ENCODE results near the gene DGLUCY. TPM values are rescaled to one million over a fixed set of nuclear protein-coding genes. Genes with fewer than 3 reads are reported as not detected.
A peak's percentile ranks its signal among the peaks of the same experiment; 100 is the strongest.
"Not testable (repeated sequence)": the region's sequence is repeated elsewhere in the genome, so short reads cannot be mapped to it uniquely, and the experiment has no call there.

DGLUCY gene
- total RNA-seq, 2 experiments from 2014 or later, result 46.3 to 55.2 TPM

DNA sequence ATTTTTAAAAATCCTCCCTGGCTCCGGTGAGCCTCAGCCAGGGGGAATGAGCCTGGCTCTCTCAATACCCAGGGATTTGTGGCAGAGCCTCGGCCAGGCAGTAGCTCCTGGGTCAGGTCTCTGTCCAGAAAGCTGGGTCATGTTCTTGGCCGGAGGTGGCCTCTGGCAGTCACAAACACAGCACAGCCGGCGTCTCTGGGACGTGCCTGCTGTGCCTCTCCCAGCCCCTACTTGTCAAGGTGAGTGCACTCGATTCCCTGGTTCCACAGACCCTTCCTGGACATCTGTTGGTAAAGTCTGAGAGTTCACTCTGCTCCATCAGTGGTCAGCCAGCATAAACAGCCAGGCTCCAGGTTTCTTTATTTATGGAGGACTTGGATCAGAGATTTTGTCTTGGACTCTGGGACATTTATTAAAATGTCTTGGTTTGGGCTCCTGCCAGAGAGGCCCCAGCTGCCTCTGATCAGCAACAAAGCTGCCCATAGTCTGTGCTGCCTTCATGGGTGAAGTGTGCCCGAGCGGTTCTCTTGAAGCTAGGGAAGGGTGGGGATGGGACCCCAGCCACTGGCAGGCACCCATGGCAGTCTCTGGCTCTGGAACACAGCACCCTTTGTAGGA is 56.7 kb downstream of the DGLUCY start:
- ATAC-seq, result no peak
- no peak for DNase-seq
- intact Hi-C loops (cut with DNase I, micrococcal nuclease), result loop anchor here in 1 of 2 experiments (5.0 kb wide), 1 partner anchor 413 kb away; no protein-coding TSS in a partner anchor
- Mint-ChIP-seq H3K4me1 (peaks cover 2% of the 10 kb centered on the region), H3K27ac (peak overlapping the region; percentile 13), H3K9me3 (ENCODE audit: low read depth) (no peaks in the 10 kb centered on the region), H3K4me3 (no peak overlapping the region), H3K27me3 (no peaks in the 10 kb centered on the region), H3K36me3 (ENCODE audit: low read depth) (peaks cover 26% of the 10 kb centered on the region)
- ChIA-PET POLR2A (no interaction called here), CTCF (interaction anchor here (0.7 to 14.9 kb wide), 5 partner anchors 9 to 267 kb away, joined by 3 to 198 read pairs (median 5); no protein-coding TSS in a partner anchor)

DNA sequence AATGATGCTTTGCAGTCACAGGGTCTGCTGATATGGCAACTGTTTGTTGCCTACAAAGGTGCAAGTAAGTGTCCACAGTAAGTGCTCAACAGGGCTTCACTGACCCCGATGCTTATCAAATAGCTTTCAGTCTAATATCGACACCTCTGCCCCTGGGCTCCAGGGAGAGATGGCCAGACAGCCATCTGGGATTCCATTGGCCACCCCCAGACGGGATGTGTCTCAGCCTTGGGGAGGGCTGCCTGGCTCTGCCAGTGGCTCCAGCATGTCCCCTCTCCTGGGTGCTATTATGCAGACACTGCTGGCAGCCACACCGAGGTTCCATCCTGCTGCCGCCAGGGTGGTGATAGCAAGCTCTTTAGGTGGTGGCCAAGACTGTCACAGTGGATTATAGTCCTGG is 57.4 kb downstream of the DGLUCY start:
- no peaks in the 10 kb centered on the region for H3K9me3 Mint-ChIP-seq (ENCODE audit: low read depth)
- ChIA-PET CTCF (interaction anchor here (1.0 to 14.9 kb wide), 5 partner anchors 9 to 268 kb away, joined by 3 to 198 read pairs (median 5); no protein-coding TSS in a partner anchor), POLR2A (no interaction called here)
- H3K27me3 Mint-ChIP-seq, result no peaks in the 10 kb centered on the region
- no peak overlapping the region for H3K4me3 Mint-ChIP-seq
- peaks cover 26% of the 10 kb centered on the region for H3K36me3 Mint-ChIP-seq (ENCODE audit: low read depth)
- ATAC-seq (no peak), DNase-seq (no peak)
- intact Hi-C loops (cut with DNase I, micrococcal nuclease), result loop anchor here in 1 of 2 experiments (5.0 kb wide), 1 partner anchor 414 kb away; no protein-coding TSS in a partner anchor
- no peak overlapping the region for H3K27ac Mint-ChIP-seq
- peaks cover 2% of the 10 kb centered on the region for H3K4me1 Mint-ChIP-seq

DNA sequence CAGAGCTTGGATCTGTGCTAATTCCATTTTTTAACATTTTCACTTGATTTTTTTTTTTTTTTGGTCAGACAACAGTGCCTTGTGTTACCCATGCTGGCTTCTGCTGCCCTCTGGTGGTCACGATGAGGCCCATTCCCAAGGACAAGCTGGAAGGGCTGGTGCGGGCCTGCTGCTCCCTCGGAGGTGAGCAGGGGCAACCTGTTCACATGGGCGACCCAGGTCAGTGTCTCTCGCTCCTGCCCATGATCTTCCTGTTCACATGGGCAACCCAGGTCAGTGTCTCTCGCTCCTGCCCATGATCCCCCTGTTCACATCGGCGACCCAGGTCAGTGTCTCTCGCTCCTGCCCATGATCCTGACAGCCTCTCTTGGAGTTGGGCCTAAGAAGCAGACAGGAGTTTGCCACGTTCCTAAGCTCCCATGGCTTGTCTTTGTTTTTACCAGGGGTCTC is 59.4 kb downstream of the DGLUCY start:
- ATAC-seq, result peak; percentile 78

DNA sequence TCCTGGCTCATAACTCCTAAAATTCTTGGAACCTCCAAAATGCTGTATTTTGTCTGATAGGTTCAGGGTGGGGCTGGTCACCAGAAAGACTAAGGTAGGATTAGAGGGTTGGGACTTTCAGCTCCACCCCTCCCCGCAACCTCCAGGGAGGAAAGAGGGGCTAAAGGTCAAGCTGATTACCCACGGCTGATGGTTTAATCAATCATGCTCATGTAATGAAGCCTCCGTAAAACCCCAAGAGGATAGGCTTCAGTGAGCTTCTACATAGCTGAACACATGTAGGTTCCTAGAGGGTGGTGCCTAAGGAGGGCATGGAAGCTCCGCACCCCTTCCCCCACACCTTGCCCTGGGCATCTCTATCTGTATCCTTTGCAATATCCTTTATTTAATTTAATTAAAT is 60.0 kb downstream of the DGLUCY start:
- POLR2A ChIA-PET, result interaction anchor here (0.6 kb wide), 1 partner anchor 20 kb away, joined by 8 read pairs; no protein-coding TSS in a partner anchor
- Mint-ChIP-seq H3K4me1 (peaks cover 11% of the 10 kb centered on the region), H3K9me3 (ENCODE audit: low read depth) (no peaks in the 10 kb centered on the region), H3K27ac (no peak overlapping the region), H3K4me3 (no peak overlapping the region), H3K36me3 (ENCODE audit: low read depth) (peaks cover 20% of the 10 kb centered on the region), H3K27me3 (no peaks in the 10 kb centered on the region)
- no peak for DNase-seq
- ATAC-seq, result no peak
- CTCF ChIA-PET, result interaction anchor here (0.6 to 14.9 kb wide), 29 partner anchors 11 to 893 kb away, joined by 3 to 253 read pairs (median 5); partner anchors contain the start of gene FBLN5
- intact Hi-C loops (cut with DNase I, micrococcal nuclease), result loop anchor here (1.0 to 5.0 kb wide), 2 partner anchors 271 to 417 kb away; no protein-coding TSS in a partner anchor

More for the DNA sequence above, 59.4 kb downstream of the DGLUCY start:
- POLR2A ChIA-PET, result interaction anchor here (0.6 kb wide), 1 partner anchor 88 kb away, joined by 4 read pairs; no protein-coding TSS in a partner anchor
- DNase-seq, result peak; percentile 89
- Mint-ChIP-seq H3K4me3 (no peak overlapping the region), H3K27ac (peak overlapping the region; percentile 15), H3K36me3 (ENCODE audit: low read depth) (peaks cover 24% of the 10 kb centered on the region), H3K9me3 (ENCODE audit: low read depth) (no peaks in the 10 kb centered on the region), H3K27me3 (no peaks in the 10 kb centered on the region), H3K4me1 (peaks cover 11% of the 10 kb centered on the region)
- intact Hi-C loops (cut with DNase I, micrococcal nuclease), result loop anchor here (1.0 to 5.0 kb wide), 2 partner anchors 270 to 416 kb away; no protein-coding TSS in a partner anchor
- CTCF ChIA-PET, result interaction anchor here (0.6 to 14.9 kb wide), 46 partner anchors 11 to 1065 kb away, joined by 3 to 253 read pairs (median 4); no protein-coding TSS in a partner anchor

DNA sequence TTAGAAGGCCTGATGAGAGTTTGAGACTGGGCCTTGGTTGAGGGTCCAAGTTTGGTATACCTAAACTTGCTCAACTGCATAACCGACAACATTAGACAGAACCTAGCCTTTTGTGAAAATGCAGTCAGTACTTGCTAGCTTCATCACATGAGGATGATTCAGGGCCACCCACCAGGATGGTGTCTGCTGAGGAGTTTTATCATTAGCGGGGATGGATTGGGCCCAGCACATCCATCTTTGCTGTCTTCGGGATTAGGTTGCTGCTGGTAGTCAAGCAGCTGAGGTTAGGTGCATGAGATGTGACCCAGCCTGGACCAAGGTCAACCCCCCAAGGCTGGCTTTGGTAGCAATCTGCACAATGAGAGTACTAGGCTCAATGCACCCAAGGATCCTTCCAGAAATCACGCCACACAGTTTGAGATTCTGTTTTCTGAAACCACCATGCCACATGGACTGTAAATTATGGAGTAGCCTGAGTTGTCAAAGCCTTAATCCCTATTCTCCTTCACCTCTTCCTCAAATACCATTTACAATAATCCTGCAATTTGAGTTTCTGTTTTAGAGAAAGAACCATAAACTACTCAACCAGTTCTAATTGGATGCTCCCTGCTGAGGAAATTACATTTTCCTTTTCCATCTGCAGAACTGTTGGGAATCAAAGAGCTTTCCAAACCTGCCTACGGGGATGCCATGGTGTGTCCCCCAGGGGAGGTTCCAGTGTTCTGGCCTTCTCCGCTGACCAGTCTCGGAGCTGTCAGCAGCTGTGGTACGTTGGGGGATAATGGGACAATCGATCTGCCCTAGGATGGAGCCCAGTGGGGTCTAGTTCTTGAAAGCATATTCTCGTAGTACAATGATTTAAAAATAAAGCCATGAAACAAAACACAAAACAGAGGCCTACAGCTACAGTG is 61.7 kb downstream of the DGLUCY start:
- intact Hi-C loops (cut with DNase I, micrococcal nuclease), result loop anchor here (2.0 to 5.0 kb wide), 3 partner anchors 53 to 243 kb away; partner anchors contain the start of gene GPR68 (in 1 of the 2)
- no peaks in the 10 kb centered on the region for H3K27me3 Mint-ChIP-seq
- DNase-seq, result no peak
- CTCF ChIA-PET, result interaction anchor here (0.6 to 14.9 kb wide), 19 partner anchors 9 to 417 kb away, joined by 3 to 253 read pairs (median 5); no protein-coding TSS in a partner anchor
- POLR2A ChIA-PET, result no interaction called here
- no peak overlapping the region for H3K4me3 Mint-ChIP-seq
- peaks cover 20% of the 10 kb centered on the region for H3K36me3 Mint-ChIP-seq (ENCODE audit: low read depth)
- ATAC-seq, result no peak
- H3K27ac Mint-ChIP-seq, result peak overlapping the region; percentile 31
- peaks cover 11% of the 10 kb centered on the region for H3K4me1 Mint-ChIP-seq
- no peaks in the 10 kb centered on the region for H3K9me3 Mint-ChIP-seq (ENCODE audit: low read depth)

DNA sequence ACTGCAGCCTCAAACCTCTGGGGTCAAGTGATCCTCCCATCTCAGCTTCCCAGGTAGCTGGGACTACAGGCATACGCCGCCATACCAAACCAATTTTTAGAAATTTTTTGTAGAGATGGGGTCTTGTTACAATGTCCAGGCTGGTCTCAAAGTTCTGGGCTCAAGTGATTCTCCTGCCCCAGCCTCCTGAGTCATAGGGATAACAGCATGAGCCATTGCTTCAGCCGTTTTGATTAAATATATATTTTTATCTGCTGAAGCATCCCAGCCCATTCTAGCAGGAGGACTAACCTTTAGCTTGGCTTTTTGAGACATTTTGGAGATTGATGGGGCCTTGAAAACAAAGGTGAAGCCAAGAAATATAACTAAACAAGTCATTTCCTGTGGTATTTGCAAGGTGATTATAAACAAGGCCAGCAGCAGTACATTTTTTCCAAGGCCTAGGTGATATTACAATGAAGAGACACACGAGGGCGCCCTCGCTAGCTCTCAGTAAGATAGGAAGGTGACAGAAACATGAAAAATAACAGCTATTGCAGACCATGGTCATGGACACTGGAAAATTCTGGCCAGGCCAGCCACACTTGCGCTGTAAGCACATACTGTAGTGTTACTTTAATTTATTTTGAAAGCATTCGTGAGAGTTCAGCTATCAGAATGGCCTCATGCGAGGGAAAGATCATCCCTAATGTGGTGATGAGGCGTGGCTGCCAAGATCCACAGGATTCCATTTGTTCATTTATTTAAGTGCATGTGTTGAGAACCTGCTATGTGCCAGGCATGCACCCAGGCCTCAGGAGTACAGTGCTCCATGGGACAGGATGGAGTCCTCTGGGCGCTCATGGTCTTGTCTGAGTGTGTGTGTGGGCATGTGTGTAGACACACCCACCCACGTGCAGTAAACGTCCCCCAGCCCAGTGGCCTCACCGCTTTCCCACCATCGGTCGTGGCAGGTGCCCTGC is 63.5 kb downstream of the DGLUCY start:
- DNase-seq (peak; percentile 79), ATAC-seq (peak; percentile 81)
- Mint-ChIP-seq H3K27ac (peak overlapping the region; percentile 92), H3K4me1 (peaks cover 11% of the 10 kb centered on the region), H3K9me3 (ENCODE audit: low read depth) (no peaks in the 10 kb centered on the region), H3K4me3 (no peak overlapping the region), H3K36me3 (ENCODE audit: low read depth) (peaks cover 30% of the 10 kb centered on the region), H3K27me3 (no peaks in the 10 kb centered on the region)
- CTCF ChIA-PET, result interaction anchor here (0.5 to 14.9 kb wide), 54 partner anchors 9 to 419 kb away, joined by 3 to 253 read pairs (median 4); partner anchors contain the start of gene GPR68
- intact Hi-C loops (cut with DNase I, micrococcal nuclease), result loop anchor here (1.0 to 5.0 kb wide), 5 partner anchors 51 to 241 kb away; partner anchors contain the start of gene GPR68 (in 1 of the 2)
- POLR2A ChIA-PET, result interaction anchor here (0.5 to 1.0 kb wide), 3 partner anchors 71 to 229 kb away, joined by 3 read pairs; no protein-coding TSS in a partner anchor

DNA sequence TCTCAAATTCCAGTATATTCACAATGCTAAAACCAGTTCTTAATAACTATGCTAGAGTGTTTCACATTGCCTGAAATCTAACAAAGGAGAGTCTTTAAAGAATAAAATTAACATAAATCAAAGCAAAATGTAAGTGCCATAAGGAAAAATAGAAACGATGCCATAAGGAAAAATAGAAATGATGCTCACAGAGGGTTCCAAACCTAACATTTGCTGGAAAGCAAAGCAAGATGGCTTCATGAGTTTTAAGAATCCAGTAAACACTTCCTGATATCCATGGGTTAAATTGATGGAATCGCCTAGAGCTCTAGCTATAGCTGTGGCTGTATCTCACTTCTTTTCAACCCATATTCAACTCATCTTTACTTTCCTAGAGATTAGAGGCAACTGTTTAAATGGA is 66.7 kb downstream of the DGLUCY start:
- ChIA-PET CTCF (interaction anchor here (9.6 to 14.9 kb wide), 2 partner anchors 107 to 277 kb away, joined by 198 to 253 read pairs; no protein-coding TSS in a partner anchor), POLR2A (interaction anchor here (0.6 to 0.7 kb wide), 2 partner anchors 69 to 225 kb away, joined by 4 to 5 read pairs; no protein-coding TSS in a partner anchor)
- ATAC-seq (no peak), DNase-seq (no peak)
- no peaks in the 10 kb centered on the region for H3K27me3 Mint-ChIP-seq
- peaks cover 29% of the 10 kb centered on the region for H3K36me3 Mint-ChIP-seq (ENCODE audit: low read depth)
- H3K4me1 Mint-ChIP-seq, result peaks cover 9% of the 10 kb centered on the region
- no peak overlapping the region for H3K27ac Mint-ChIP-seq
- H3K4me3 Mint-ChIP-seq, result no peak overlapping the region
- intact Hi-C loops (cut with DNase I, micrococcal nuclease), result no loop called here
- no peaks in the 10 kb centered on the region for H3K9me3 Mint-ChIP-seq (ENCODE audit: low read depth)

DNA sequence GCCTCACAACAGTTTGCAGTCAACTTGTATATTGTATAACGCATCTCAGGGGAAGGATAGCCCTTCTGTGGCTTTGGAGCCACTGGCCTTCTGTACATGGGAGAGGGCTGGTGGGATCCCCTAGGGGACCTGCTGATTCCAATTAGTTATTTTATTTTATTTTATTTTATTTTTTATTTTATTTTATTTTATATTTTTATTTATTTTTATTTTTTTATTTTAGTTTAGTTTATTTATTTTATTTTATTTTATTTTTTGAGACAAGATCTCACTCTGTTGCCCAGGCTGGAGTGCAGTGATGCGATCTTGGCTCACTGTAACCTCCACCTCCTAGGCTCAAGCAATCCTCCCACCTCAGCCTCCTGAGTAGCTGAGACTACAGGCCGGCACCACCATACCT is 68.9 kb downstream of the DGLUCY start:
- H3K27me3 Mint-ChIP-seq; intact Hi-C loops (cut with DNase I, micrococcal nuclease); DNase-seq; H3K4me3 Mint-ChIP-seq; POLR2A ChIA-PET; H3K27ac Mint-ChIP-seq; H3K4me1 Mint-ChIP-seq; H3K9me3 Mint-ChIP-seq (ENCODE audit: low read depth); ATAC-seq: not testable (repeated sequence)
- peaks cover 29% of the 10 kb centered on the region for H3K36me3 Mint-ChIP-seq (ENCODE audit: low read depth)
- CTCF ChIA-PET, result interaction anchor here (3.9 kb wide), 1 partner anchor 8 kb away, joined by 31 read pairs; no protein-coding TSS in a partner anchor

DNA sequence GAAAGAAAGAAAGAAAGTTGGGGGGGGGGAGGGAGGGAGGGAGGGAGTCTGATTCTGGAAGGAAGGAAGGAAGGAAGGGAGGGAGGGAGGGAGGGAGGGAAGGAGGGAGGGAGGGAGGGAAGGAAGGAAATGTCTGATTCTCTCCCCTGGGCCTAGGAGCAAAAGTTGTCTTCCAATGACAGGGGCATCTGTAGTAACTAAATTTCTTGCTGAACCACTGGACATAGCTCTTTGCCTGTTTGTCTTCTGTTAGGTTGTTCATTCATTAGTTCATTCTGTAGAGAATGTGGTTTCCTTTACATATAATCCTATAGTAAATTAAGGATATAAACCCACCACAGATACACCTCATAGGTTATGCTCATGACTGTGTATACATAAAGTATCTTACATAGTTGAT is 70.7 kb downstream of the DGLUCY start:
- Mint-ChIP-seq H3K4me1 (no peaks in the 10 kb centered on the region), H3K9me3 (ENCODE audit: low read depth) (no peaks in the 10 kb centered on the region), H3K36me3 (ENCODE audit: low read depth) (peaks cover 42% of the 10 kb centered on the region), H3K27me3 (no peaks in the 10 kb centered on the region), H3K4me3 (no peak overlapping the region), H3K27ac (no peak overlapping the region)
- intact Hi-C loops (cut with DNase I, micrococcal nuclease), result no loop called here
- ChIA-PET CTCF (interaction anchor here (0.6 to 3.9 kb wide), 7 partner anchors 9 to 298 kb away, joined by 3 to 31 read pairs (median 4); no protein-coding TSS in a partner anchor), POLR2A (no interaction called here)
- DNase-seq (no peak), ATAC-seq (no peak)

DNA sequence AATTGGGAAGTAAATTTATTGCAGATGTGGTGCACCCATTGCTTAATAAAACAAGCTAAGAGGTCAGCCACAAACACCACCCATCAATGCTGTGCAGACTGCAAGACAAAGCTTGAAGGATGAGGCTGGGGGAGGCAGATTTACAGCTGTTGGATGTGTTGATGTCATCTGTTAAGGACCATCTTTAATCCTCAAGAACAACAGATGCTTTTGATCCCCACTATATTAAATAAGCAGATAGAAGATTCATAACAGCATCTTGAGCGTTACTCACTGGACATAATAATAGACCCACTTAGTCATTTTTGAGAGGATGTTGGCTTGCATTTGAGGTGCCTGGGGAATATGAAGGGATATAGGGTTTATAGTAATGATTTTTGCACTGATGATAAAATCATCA is 71.8 kb downstream of the DGLUCY start:
- Mint-ChIP-seq H3K9me3 (ENCODE audit: low read depth) (no peaks in the 10 kb centered on the region), H3K4me3 (no peak overlapping the region), H3K27ac (no peak overlapping the region), H3K4me1 (no peaks in the 10 kb centered on the region), H3K36me3 (ENCODE audit: low read depth) (peaks cover 48% of the 10 kb centered on the region), H3K27me3 (no peaks in the 10 kb centered on the region)
- DNase-seq, result no peak
- POLR2A ChIA-PET, result no interaction called here
- intact Hi-C loops (cut with DNase I, micrococcal nuclease), result no loop called here
- CTCF ChIA-PET, result interaction anchor here (0.5 to 3.9 kb wide), 7 partner anchors 9 to 319 kb away, joined by 3 to 31 read pairs (median 3); no protein-coding TSS in a partner anchor
- no peak for ATAC-seq

Data from activated CD4-positive, alpha-beta T cell treated with anti-CD3 and anti-CD28 coated beads for 36 hours (primary cell).